ENCODE results near the gene BHLHA9.
"Not testable (repeated sequence)": the region's sequence is repeated elsewhere in the genome, so short reads cannot be mapped to it uniquely, and the experiment has no call there.

BHLHA9 gene

GRCh38 chr17:1304522-1304921 lies 34.3 kb downstream of the BHLHA9 start:
- no peak overlapping the region for H3K4me3 ChIP-seq (replicated peaks; ENCODE audit: low read depth, low read length)
- no peak for DNase-seq (ENCODE audit: low read depth)
- no peak for TF ChIP-seq CTCF (IDR thresholded peaks at IDR 0.05; ENCODE audit: low read length, missing control alignments)

- no peak for TF ChIP-seq CTCF (IDR thresholded peaks at IDR 0.05; ENCODE audit: low read length, missing control alignments)
- DNase-seq (ENCODE audit: low read depth) = no peak
- H3K4me3 ChIP-seq (replicated peaks; ENCODE audit: low read depth, low read length) = no peak overlapping the region
Observed at GRCh38 chr17:1304962-1305563, 34.8 kb downstream of the BHLHA9 start.

- H3K4me3 ChIP-seq (replicated peaks; ENCODE audit: low read depth, low read length); DNase-seq (ENCODE audit: low read depth): not testable (repeated sequence)
Observed at GRCh38 chr17:1307829-1308228, 37.6 kb downstream of the BHLHA9 start.

- DNase-seq (ENCODE audit: low read depth) = no peak
- no peak overlapping the region for H3K4me3 ChIP-seq (replicated peaks; ENCODE audit: low read depth, low read length)
- TF ChIP-seq CTCF (IDR thresholded peaks at IDR 0.05; ENCODE audit: low read length, missing control alignments) = no peak
Observed at GRCh38 chr17:1312261-1312870, 42.1 kb downstream of the BHLHA9 start.

- H3K4me3 ChIP-seq (replicated peaks; ENCODE audit: low read depth, low read length) = no peak overlapping the region
- TF ChIP-seq CTCF (IDR thresholded peaks at IDR 0.05; ENCODE audit: low read length, missing control alignments) = no peak
- DNase-seq (ENCODE audit: low read depth) = peak; percentile 17
Observed at GRCh38 chr17:1313270-1314005, 43.2 kb downstream of the BHLHA9 start.

- no peak for TF ChIP-seq CTCF (IDR thresholded peaks at IDR 0.05; ENCODE audit: low read length, missing control alignments)
Observed at GRCh38 chr17:1315409-1315808, 45.2 kb downstream of the BHLHA9 start.

GRCh38 chr17:1315891-1316403 lies 45.7 kb downstream of the BHLHA9 start:
- H3K4me3 ChIP-seq (replicated peaks; ENCODE audit: low read depth, low read length) = no peak overlapping the region
- no peak for TF ChIP-seq CTCF (IDR thresholded peaks at IDR 0.05; ENCODE audit: low read length, missing control alignments)
- no peak for DNase-seq (ENCODE audit: low read depth)

More at GRCh38 chr17:1315409-1315808, 45.2 kb downstream of the BHLHA9 start:
- H3K4me3 ChIP-seq (replicated peaks; ENCODE audit: low read depth, low read length) = no peak overlapping the region
- DNase-seq (ENCODE audit: low read depth) = no peak

Data from fibroblast of pulmonary artery (primary cell).